ENCODE data around the gene NXF3.
"Not testable (repeated sequence)": the region's sequence is repeated elsewhere in the genome, so short reads cannot be mapped to it uniquely, and the experiment has no call there.

The NXF3 gene, protein sequence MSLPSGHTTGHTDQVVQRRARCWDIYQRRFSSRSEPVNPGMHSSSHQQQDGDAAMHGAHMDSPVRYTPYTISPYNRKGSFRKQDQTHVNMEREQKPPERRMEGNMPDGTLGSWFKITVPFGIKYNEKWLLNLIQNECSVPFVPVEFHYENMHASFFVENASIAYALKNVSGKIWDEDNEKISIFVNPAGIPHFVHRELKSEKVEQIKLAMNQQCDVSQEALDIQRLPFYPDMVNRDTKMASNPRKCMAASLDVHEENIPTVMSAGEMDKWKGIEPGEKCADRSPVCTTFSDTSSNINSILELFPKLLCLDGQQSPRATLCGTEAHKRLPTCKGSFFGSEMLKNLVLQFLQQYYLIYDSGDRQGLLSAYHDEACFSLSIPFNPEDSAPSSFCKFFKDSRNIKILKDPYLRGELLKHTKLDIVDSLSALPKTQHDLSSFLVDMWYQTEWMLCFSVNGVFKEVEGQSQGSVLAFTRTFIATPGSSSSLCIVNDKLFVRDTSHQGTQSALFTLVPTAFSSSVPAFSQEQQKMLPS

DNA sequence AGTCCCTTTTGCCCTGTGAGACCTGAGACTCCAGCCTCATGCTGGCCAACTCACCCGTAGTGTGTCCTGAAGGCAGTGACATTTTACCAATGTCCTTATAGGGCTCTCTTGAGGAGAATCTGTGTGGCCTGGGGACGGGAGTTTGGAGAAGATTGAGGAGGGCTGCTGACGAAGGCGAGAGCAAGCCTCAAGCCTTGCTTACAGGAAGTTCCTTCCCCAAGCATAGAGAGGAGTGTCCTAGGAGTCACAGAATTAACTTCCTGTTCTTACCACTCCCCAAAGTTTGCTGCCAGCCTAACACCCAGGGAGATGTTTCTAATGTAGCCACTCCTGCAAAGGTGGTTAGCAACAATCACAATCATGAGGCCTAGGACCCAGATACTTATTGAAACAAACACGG is at the start of gene NXF3:
Gene NXF3 (minus strand): TSS at position 202 of the 400 bp plus-strand sequence. CDS start 120 bp downstream, at position 82.
- DNase-seq, result no peak

DNA sequence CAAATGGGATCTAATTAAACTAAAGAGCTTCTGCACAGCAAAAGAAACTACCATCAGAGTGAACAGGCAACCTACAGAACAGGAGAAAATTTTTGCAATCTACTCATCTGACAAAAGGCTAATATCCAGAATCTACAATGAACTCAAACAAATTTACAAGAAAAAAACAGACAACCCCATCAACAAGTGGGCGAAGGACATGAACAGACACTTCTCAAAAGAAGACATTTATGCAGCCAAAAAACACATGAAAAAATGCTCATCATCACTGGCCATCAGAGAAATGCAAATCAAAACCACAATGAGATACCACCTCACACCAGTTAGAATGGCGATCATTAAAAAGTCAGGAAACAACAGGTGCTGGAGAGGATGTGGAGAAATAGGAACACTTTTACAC is 43.6 kb upstream of the NXF3 start:
- DNase-seq, result not testable (repeated sequence)

DNA sequence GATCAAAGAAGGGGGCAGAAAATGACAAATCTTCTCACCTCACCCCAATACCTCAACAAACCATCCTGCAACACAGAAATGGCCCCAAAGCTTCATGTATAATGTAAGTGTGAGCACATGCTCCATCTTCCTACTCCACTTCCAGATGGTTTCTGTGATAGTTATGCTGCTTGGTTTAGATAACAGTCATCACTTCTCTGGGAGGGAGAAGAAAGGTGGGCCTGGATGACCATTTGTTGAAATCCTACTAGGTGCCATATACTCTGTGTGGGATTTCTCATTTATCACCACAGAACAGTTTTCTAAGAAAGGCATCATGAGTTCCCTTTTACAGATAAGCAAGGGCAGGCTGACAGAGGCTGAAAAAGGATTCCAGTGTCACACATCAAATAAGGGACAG is 31.3 kb upstream of the NXF3 start:
- no peak for DNase-seq

DNA sequence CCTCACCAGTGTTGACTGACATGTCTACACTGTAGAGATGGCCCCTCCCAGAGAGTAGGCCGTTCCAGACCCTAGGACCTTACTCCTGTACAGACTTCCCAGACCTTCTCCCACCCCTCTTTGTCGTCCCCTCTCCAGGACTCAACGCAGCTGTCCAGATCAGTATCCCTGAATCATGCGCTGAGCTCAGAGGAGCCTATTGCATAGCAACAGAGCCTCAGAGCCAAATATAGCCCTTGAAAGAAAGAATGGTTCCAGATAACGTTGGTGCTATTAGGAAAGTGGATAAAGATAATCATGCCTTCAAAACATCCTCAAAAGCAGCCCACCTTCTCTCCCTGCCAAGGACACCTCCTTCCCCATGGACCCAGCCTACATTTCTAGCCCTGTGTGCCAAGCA is 27.8 kb upstream of the NXF3 start:
- DNase-seq, result no peak

- not testable (repeated sequence) for DNase-seq
Observed at GRCh38 chrX:103116970-103117369, 24.0 kb upstream of the NXF3 start.

GRCh38 chrX:103109497-103109896 is 16.6 kb upstream of the NXF3 start:
- not testable (repeated sequence) for DNase-seq

- DNase-seq, result no peak
Observed at GRCh38 chrX:103107836-103108235, 14.9 kb upstream of the NXF3 start.

- not testable (repeated sequence) for DNase-seq
Observed at GRCh38 chrX:103107227-103107737, 14.3 kb upstream of the NXF3 start.

GRCh38 chrX:103104370-103104769 is 11.4 kb upstream of the NXF3 start:
- not testable (repeated sequence) for DNase-seq

DNA sequence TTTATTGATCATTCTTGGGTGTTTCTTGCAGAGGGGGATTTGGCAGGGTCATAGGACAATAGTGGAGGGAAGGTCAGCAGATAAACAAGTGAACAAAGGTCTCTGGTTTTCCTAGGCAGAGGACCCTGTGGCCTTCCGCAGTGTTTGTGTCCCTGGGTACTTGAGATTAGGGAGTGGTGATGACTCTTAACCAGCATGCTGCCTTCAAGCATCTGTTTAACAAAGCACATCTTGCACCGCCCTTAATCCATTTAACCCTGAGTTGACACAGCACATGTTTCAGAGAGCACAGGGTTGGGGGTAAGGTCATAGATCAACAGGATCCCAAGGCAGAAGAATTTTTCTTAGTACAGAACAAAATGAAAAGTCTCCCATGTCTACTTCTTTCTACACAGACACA is 10.9 kb upstream of the NXF3 start:
- not testable (repeated sequence) for DNase-seq

DNA sequence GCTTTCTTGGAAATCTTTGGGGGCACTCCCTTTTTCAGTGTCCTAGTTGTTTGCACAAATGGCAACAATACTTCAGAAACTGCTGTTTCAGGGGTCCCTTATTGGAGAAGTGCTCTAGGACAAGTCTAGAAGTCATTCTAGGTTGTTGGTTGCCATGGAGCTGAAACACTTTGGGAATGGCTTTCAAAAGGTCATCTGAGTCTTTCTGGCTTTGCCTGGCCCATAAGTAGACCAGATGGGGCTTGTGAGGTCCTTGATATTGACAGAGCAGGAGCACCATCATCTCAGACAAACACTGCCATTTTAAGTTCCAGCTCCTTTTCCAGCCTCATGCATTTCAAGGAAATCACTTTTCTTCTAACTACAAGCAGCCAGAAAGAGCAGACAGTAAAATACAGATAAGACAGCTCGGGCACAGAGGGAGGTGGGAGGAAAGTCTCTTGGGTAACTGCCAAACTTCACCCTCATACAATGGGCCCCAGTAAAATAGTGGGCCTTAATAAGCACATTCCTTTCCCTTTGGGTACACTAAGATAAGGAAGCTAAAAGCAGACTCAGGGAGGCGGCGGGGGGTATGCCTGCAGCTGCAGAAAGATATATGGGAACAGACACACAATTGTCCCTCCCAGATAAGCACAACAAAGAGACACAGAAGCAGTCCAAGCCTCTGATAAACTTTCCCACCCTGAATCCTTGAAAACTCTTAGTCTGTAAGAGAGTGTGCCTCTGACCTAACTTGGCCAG is 8.5 kb upstream of the NXF3 start:
- DNase-seq, result no peak

GRCh38 chrX:103100484-103100883 is 7.5 kb upstream of the NXF3 start:
- DNase-seq, result no peak

- no peak for DNase-seq
Observed at GRCh38 chrX:103099691-103100090, 6.7 kb upstream of the NXF3 start.

DNA sequence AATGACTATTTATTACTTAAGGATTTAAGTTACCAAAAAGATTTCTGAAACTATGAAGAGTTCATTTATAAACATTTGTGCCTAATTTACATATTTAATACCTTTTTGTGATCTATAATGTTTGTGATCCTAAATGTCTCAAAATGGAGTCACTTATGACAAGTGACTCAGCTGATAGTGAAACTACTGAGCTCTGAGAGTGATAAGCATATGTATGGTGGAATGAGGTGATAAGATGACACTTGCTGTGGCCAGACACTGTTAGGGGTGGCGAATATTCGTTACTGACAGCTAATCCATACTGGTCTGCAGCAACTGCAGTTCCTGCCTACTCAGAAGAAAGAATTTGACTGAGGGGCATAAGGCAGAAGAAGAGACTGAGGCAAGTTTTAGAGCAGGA is 5.5 kb upstream of the NXF3 start:
- no peak for DNase-seq

GRCh38 chrX:103081051-103081450 is 11.9 kb downstream of the NXF3 start:
- no peak for DNase-seq

GRCh38 chrX:103073467-103073866 is 19.5 kb downstream of the NXF3 start:
- no peak for DNase-seq

- no peak for DNase-seq
Observed at GRCh38 chrX:103066606-103067005, 26.3 kb downstream of the NXF3 start.

DNA sequence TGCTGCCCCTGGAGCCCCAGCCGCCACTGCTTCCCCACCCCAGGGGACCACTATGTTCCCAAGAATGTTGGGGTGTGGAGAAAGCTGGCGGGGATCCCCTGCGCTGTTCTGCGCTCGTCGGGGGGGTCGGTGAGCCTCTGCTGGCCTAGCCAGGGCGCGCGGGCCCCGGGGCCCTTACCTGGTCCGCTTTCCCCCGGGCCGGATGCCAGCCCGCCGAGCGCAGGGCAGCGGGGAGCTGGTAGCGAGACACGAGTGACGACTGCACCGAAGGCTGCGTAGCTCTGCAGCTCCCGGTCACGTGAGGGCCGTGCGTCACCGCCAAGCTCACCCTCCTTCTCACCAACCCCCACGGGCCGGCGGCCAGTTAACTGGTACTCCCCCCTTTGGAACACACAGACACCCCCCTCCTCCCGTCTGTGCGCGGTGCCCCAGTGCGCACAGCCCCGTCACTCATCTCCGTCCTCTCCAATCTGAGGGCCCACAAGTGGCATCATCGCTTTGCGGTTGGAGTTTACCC is 29.0 kb downstream of the NXF3 start, which contains the start of gene BEX1:
Gene BEX1 (minus strand): TSS at position 254 of the 517 bp plus-strand sequence. CDS start 897 bp downstream, outside the sequence.
- no peak for DNase-seq

DNA sequence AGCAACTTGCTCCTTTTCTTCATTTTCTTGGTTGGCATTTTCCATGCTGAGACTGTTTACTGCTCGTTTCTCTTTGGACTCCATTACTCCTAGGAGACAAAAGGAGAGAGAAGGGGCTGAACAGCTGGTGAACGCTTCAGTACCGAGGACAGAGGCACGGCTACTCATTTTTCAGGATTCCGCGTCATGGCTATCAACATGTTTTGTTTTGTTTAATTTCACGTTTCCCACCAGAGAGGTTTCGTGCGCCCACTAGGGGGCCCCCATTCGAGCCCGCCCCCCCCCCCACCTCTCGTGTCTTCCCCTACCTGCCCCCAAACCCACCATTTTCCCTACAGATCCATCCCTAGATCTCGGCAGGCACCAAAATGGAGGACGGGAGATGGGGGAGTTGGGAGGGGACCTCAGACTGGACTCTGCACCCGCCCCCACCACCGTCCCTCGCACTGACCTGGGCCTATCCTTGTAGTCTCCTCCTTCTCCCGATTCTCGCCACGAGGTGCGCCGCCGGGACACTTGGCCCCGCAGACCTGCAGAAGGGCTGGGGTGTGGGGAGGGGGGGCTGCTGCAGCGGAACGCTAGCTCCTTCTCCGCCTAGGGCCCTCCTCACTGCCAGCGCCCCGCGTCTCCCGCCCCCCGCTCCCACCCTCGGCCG is 29.6 kb downstream of the NXF3 start:
- DNase-seq, result no peak

DNA sequence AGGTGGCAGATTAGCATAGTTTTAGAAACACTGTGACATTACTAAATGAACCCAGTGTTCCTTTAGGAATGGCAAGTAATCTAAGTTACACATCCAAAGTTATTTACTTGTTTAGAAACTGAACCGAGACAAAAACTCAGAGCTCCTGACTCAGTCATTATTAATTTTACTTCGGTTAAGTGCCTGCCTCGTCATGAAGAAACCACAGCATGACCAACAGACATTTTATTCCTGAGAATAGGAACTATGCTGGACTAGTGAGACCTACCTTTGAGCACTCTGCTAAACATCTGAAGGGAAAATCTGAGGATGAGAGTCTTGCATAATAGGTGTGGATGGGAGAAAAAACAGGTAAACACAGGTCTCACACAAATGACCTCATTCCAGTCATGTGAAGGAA is 31.5 kb downstream of the NXF3 start:
- DNase-seq, result no peak

GRCh38 chrX:103056902-103057301 is 36.0 kb downstream of the NXF3 start:
- no peak for DNase-seq

- DNase-seq, result no peak
Observed at GRCh38 chrX:103052625-103053024, 40.3 kb downstream of the NXF3 start.

Data from cortex of kidney (tissue), 1 donor.